GM21576 (cell line): ENCODE results near the gene GDNF.
"Not testable (repeated sequence)": the region's sequence is repeated elsewhere in the genome, so short reads cannot be mapped to it uniquely, and the experiment has no call there.

Source experiments
- ATAC-seq: cut with Tn5 transposase; IDR thresholded peaks from one replicate; pipeline ENCODE4 v1.9.1; 2021; ENCODE audit warnings: mild to moderate bottlenecking, moderate library complexity; ENCODE audit not compliant: unreplicated experiment

The GDNF gene

DNA sequence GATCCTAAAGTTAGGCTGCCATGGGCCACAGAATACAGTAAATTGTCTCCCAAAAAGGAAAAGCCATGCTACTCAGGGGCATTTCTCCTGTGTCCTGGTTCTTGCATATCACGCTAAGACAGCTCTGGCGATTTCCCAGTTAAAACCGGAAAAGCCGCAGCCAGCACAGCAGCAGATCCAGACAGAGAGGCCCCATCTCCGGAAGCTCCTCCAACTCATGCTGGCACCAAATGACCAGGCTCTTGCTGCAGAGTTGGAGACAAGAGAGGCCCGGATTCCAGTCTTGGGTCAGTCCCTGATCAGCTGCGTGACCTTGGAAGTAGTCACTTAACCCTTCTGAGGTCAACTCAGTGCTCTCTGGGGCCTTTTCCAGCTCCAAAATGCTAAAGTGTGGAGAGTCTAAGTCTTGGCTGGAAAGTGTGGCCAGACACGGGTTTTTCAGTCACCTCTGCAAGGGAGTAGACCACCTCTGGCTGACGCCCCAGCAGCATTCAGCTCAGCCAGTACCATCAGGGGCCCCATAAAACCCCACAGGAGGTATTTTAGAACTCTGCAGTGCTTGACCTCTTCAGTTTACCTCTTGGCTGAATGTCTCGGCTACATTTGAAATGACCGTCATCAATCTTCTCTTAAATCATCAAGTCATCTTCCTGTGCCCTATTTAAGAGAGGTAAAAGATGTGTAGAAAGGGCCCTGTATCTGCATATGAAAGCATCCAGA is 16.2 kb downstream of the GDNF start:
- ATAC-seq = no peak

GRCh38 chr5:37816883-37817282 is 23.0 kb downstream of the GDNF start:
- no peak for ATAC-seq

- ATAC-seq = no peak
Observed at GRCh38 chr5:37816331-37816730, 23.5 kb downstream of the GDNF start.

DNA sequence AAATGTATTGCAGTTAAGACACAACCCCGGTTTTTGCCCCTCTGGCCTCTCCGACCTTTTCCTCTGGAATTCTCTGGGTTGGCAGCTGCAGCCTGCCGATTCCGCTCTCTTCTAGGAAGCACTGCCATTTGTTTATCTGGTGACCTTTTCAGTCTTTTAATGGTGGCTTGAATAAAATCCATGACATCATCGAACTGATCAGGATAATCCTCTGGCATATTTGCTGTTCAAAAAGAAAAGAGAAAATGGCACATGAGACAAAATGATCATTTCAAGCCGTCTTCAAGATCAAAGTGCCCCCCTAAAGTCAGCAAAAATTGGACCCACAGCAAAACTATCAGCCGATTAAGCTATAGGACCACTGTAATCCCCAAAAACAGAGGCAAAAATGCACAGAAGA is 23.9 kb downstream of the GDNF start:
- no peak for ATAC-seq

- no peak for ATAC-seq
Observed at GRCh38 chr5:37814699-37815098, 25.1 kb downstream of the GDNF start.

DNA sequence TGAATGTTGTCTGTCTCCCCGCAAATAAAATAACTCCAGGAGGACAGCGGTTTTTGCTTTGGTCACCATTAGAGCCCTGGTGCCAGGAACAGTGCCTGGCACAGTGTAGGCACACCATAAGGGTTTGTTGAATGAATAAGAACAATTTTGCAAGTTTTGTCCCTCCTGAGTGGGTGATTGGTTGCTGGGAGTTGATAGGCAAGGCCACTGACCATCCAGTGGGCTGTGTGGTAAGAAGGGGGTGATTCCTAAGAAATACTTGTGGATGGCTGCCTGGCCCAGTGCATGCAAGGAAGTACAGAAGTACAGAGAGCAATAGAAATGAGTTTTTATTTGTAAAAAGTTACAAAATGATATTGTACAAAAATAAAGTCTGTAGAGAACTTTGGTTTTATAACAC is 27.5 kb downstream of the GDNF start:
- ATAC-seq = no peak

GRCh38 chr5:37811866-37812265 is 28.0 kb downstream of the GDNF start:
- no peak for ATAC-seq

GRCh38 chr5:37810311-37810710 is 29.5 kb downstream of the GDNF start:
- no peak for ATAC-seq

- no peak for ATAC-seq
Observed at GRCh38 chr5:37808945-37809344, 30.9 kb downstream of the GDNF start.

GRCh38 chr5:37807621-37808301 is 32.1 kb downstream of the GDNF start:
- ATAC-seq = no peak

- ATAC-seq = no peak
Observed at GRCh38 chr5:37807015-37807414, 32.8 kb downstream of the GDNF start.

- ATAC-seq = no peak
Observed at GRCh38 chr5:37806476-37806875, 33.4 kb downstream of the GDNF start.

DNA sequence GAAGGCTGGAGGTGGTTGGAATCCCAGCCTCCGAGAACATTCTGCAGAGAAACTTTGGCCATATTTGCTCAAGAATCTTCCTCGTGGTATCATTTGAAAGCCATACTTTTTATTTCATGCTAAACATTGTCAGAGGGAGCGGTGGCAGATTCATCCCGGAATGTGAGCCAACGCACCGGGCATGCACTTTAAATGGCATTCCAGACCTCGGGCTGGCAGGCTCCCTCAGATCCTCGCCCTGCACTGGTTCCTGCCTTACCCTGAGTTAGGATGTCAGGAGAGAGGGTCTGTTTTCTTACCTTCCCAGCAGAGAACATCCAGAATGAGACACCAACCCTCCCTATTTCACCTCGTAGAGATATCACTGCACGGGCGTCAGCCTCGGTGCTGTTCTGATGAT is 33.8 kb downstream of the GDNF start:
- ATAC-seq = no peak

GRCh38 chr5:37804401-37804800 is 35.4 kb downstream of the GDNF start:
- no peak for ATAC-seq

DNA sequence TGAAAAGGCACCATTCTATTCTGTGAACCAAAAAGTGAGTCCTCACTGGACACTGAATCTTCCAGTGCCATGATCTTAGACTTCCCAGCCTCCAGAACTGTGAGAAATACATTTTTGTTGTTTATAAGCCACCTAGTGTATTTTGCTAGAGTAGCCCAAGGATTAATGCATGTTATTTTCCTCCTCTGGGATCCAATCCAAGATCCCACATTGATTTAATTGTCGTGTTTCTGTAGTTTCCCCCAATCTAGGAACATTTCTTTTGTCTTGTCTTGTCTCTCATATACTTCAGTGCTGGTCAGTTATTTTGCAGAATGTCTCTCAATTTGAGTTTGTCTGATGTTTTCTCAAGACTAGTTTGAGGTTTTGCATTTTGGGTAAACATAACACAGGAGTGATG is 36.4 kb downstream of the GDNF start:
- ATAC-seq = no peak

GRCh38 chr5:37801521-37801920 is 38.3 kb downstream of the GDNF start:
- ATAC-seq = no peak

DNA sequence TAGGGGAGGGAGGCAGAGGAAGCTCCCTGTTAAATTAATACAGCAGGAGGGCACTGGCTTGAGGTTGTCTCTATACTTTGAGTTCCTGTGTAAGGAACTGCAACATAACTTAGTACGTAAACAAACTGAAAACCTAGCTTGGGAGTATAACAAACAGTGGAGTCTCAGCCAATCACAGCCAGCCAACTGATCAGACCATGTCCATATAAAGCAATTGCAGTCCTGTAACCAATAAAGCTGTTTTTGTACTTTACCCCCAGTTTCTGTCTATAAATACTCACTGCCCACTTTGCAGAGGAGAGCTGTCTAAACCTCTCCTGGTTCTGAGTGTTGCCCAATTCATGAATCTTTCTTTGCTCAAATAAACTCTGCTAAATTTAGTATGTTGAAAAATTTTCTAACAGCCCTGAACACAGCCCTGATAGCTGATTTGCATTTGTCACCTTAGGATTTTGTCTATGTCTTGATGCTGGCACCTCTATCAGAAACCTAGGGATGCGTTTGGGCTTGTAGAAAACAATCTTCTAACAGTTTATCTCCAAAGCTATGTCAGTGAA is 39.9 kb downstream of the GDNF start:
- no peak for ATAC-seq

- not testable (repeated sequence) for ATAC-seq
Observed at GRCh38 chr5:37796435-37796834, 43.4 kb downstream of the GDNF start.

DNA sequence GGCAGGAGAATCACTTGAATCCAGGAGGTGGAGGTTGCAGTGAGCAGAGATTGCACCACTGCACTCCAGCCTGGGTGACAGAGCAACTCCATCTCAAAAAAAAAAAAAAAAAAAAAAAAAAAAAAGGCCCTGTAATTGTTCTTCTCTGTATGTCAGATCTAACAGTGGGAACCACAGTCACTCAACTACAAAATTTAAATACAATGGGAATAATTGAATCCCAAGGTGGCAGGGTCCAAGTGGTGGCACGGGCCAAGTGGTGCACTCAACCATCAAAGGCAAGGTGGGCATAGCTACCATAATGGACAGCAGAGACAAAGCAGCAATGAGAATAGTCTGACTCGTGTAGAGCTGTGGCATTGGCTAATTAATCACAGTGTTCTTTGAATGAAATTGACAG is 44.5 kb downstream of the GDNF start:
- not testable (repeated sequence) for ATAC-seq

GRCh38 chr5:37792975-37793631 is 46.7 kb downstream of the GDNF start:
- ATAC-seq = no peak

- no peak for ATAC-seq
Observed at GRCh38 chr5:37791321-37791720, 48.5 kb downstream of the GDNF start.

- ATAC-seq = no peak
Observed at GRCh38 chr5:37789991-37790390, 49.9 kb downstream of the GDNF start.
